HepG2 (cell line): ENCODE results near the gene DAPK1. TPM values are rescaled to one million over a fixed set of nuclear protein-coding genes. Genes with fewer than 3 reads are reported as not detected.

Source experiments
- ATAC-seq: fragments of 200-7000 bp; cut with Tn5 transposase; 3 replicates; pipeline ENCODE4 v1.9.1; 2020; ENCODE audit warnings: mild to moderate bottlenecking, moderate library complexity
- BruUV-seq: library from RNA; stranded (reverse); fragments of 400-500 nt; replicated peaks from 2 replicates; lab custom pipeline; 2021; lab: Mats Ljungman, UMichigan
- CTCF ChIA-PET: fragments of 300-600 bp; formaldehyde crosslinking; extraction: SDS; loops from one replicate; lab custom pipeline; 2021; ENCODE audit warnings: low total read pairs, inconsistent platforms, low intra/inter-chr PET ratio; lab: Yijun Ruan, JAX
- POLR2A ChIA-PET: fragments of 350-600 bp; sonication (Branson Sonifier 250); formaldehyde crosslinking; loops from one replicate; lab custom pipeline; 2020; ENCODE audit warnings: antibody characterized with exemption, inconsistent platforms; lab: Yijun Ruan, JAX
- DNase-seq: peaks from one replicate; pipeline ENCODE4 v3.0.0-alpha.2; 2015; ENCODE audit warnings: low spot score
- FAIRE-seq: peaks from 3 replicates; lab custom pipeline; 2011; peaks lifted over from hg19 to GRCh38; lab: Jason Lieb, UNC
- H2AFZ ChIP-seq: one replicate; pipeline ENCODE4 v1.6.1; 2011; ENCODE audit warnings: low read length, inconsistent platforms
- H3K27ac ChIP-seq: fragments of 300-600 bp; 3 replicates; pipeline ENCODE4 v1.8.0; 2011; ENCODE audit warnings: mixed run types, mild to moderate bottlenecking, mixed read lengths, low read length, inconsistent platforms; ENCODE audit not compliant: insufficient read depth; ENCODE audit errors: extremely low read length
- H3K27me3 ChIP-seq, 2 experiments: fragments of 200-600 bp in 1 of 2; 2 replicates in 1 of 2; 3 replicates in 1 of 2; pipeline versions ENCODE4 v1.6.0 to v1.8.0; 2011; ENCODE audit warnings: low read length in 2 of 2, mild to moderate bottlenecking in 2 of 2, moderate library complexity in 2 of 2, inconsistent platforms in 1 of 2; ENCODE audit not compliant: insufficient read depth in 2 of 2, control insufficient read depth in 1 of 2
- H3K36me3 ChIP-seq, 2 experiments: fragments of 200-600 bp in 1 of 2; replicated peaks in 1 of 2; 2 replicates in 1 of 2; 3 replicates in 1 of 2; pipeline versions ENCODE4 v1.5.1 to v1.8.0; 2011; ENCODE audit warnings: low read length in 2 of 2, inconsistent platforms in 1 of 2; ENCODE audit not compliant: insufficient read depth in 2 of 2, control insufficient read depth in 1 of 2
- H3K4me1 ChIP-seq: 2 replicates; pipeline ENCODE4 v1.5.1; 2012; ENCODE audit warnings: low read length, inconsistent platforms; ENCODE audit not compliant: insufficient read depth
- H3K4me2 ChIP-seq: 2 replicates; pipeline ENCODE4 v1.6.0; 2011; ENCODE audit warnings: low read depth, low read length, inconsistent platforms
- H3K4me3 ChIP-seq, 3 experiments: fragments of 200-600 bp in 1 of 3; sonication (generic), shearing (Covaris generic) in 1 of 3; replicated peaks in 1 of 3; 2 replicates each; pipeline ENCODE4 v1.5.1; 2011 to 2016; ENCODE audit warnings: low read length in 3 of 3, inconsistent platforms in 2 of 3, low read depth in 2 of 3, mild to moderate bottlenecking in 2 of 3, control low read depth in 1 of 3, mixed read lengths in 1 of 3; ENCODE audit not compliant: insufficient read depth in 1 of 3
- H3K79me2 ChIP-seq: one replicate; pipeline ENCODE4 v1.6.1; 2011; ENCODE audit warnings: low read length, inconsistent platforms; ENCODE audit not compliant: insufficient read depth
- H3K9ac ChIP-seq: 2 replicates; pipeline ENCODE4 v1.6.0; 2011; ENCODE audit warnings: mild to moderate bottlenecking, low read depth, low read length, inconsistent platforms; ENCODE audit not compliant: insufficient read depth
- H3K9me3 ChIP-seq: 2 replicates; pipeline ENCODE4 v1.5.1; 2012; ENCODE audit warnings: mild to moderate bottlenecking, low read length
- H4K20me1 ChIP-seq: 2 replicates; pipeline ENCODE4 v1.6.0; 2011; ENCODE audit warnings: inconsistent platforms, mild to moderate bottlenecking, low read length, moderate library complexity; ENCODE audit not compliant: insufficient read depth
- FLYWCH1 ChIP-seq: sonication (generic); formaldehyde crosslinking; IDR thresholded peaks from 2 replicates; pipeline ENCODE4 v1.8.1; 2023; ENCODE audit warnings: mild to moderate bottlenecking, missing genetic modification reagents
- MAFF ChIP-seq: IDR thresholded peaks from 2 replicates; pipeline ENCODE4 v1.6.1; 2011; ENCODE audit warnings: low read depth, low read length, improper control_type of control experiment
- MAFK ChIP-seq, 2 experiments: IDR thresholded peaks in 1 of 2; conservative IDR thresholded peaks in 1 of 2; 2 replicates each; pipeline ENCODE4 v1.6.1; 2011; ENCODE audit warnings: improper control_type of control experiment in 2 of 2, low read length in 2 of 2
- PRPF4 ChIP-seq: fragments of 200-400 bp; formaldehyde crosslinking; IDR thresholded peaks from 2 replicates; pipeline ENCODE4 v1.6.1; 2016; ENCODE audit warnings: low read length, low read depth; ENCODE audit not compliant: poor library complexity, severe bottlenecking
- RARA ChIP-seq: IDR thresholded peaks from 2 replicates; pipeline ENCODE4 v1.6.1; 2016; ENCODE audit warnings: missing genetic modification reagents, missing compliant biosample characterization
- SALL2 ChIP-seq: sonication (generic); formaldehyde crosslinking; IDR thresholded peaks from 2 replicates; pipeline ENCODE4 v1.8.1; 2023; ENCODE audit warnings: mild to moderate bottlenecking, missing genetic modification reagents, inconsistent platforms
- ZNF615 ChIP-seq: sonication (generic); formaldehyde crosslinking; IDR thresholded peaks from 2 replicates; pipeline ENCODE4 v1.5.0; 2020; ENCODE audit warnings: mild to moderate bottlenecking, missing genetic modification reagents, borderline replicate concordance
- ZNF749 ChIP-seq: sonication (generic); formaldehyde crosslinking; IDR thresholded peaks from 2 replicates; pipeline ENCODE4 v1.8.0; 2022; ENCODE audit warnings: mild to moderate bottlenecking, missing genetic modification reagents, moderate library complexity, borderline replicate concordance
- WGBS: methylation state at CpG from one replicate; pipeline ENCODE4 v1.1.6; 2017; ENCODE audit warnings: low lambda C conversion rate; 5-methylcytosine and 5-hydroxymethylcytosine counted together
- in situ Hi-C: cut with HindIII; loops from 2 replicates; pipeline ENCODE4 v1.10.0; 2017; ENCODE audit warnings: low pct_unique_long_range_greater_than_20kb; ENCODE audit not compliant: extremely low pct_ligation_motif_present
- intact Hi-C: fragments of 100-400 bp; cut with micrococcal nuclease; formaldehyde crosslinking; loops from one replicate; pipeline ENCODE4 v1.10.0; 2022; ENCODE audit not compliant: unreplicated experiment
- polyA plus RNA-seq, 8 experiments: library from polyadenylated mRNA; depleted of rRNA in 3 of 8; stranded (reverse) in 7 of 8; unstranded in 1 of 8; fragments of >200 nt; fragmentation: Illumina TruSeq in 4 of 8; extraction: Trizol in 4 of 8; gene quantifications; 2 replicates each; pipeline versions ENCODE4 v1.2.1 to v1.2.3, GENCODE V29; 2011 to 2016; ENCODE audit warnings: low read depth in 4 of 8, missing spikeins in 1 of 8, mixed read lengths in 1 of 8; ENCODE audit not compliant: insufficient read depth in 1 of 8
- total RNA-seq, 5 experiments: library from RNA; depleted of rRNA; stranded (reverse); fragments of >200 nt; fragmentation: Illumina TruSeq; extraction: Trizol; gene quantifications; 2 replicates each; pipeline ENCODE4 v1.2.3, GENCODE V29; 2016; ENCODE audit warnings: low read depth in 1 of 5
- TF ChIP-seq, protein P1 (sequence below): sonication (generic); formaldehyde crosslinking; IDR thresholded peaks from 2 replicates; pipeline ENCODE4 v1.8.0; 2022; ENCODE audit warnings: missing genetic modification reagents, mild to moderate bottlenecking, moderate library complexity, borderline replicate concordance
- TF ChIP-seq, protein P2 (sequence below): sonication (generic); formaldehyde crosslinking; IDR thresholded peaks from 2 replicates; pipeline ENCODE4 v1.8.0; 2022; ENCODE audit warnings: low read depth, missing genetic modification reagents
- TF ChIP-seq, protein P3 (sequence below): sonication (generic); formaldehyde crosslinking; conservative IDR thresholded peaks from 2 replicates; pipeline ENCODE4 v1.4.0; 2020; ENCODE audit warnings: missing genetic modification reagents

Gene DAPK1
- total and polyA plus RNA-seq, 2 of the 13 experiments (the other 11 are each of a cell fraction or from before 2014, with no cell fraction given), result 35.7 to 35.9 TPM

DNA sequence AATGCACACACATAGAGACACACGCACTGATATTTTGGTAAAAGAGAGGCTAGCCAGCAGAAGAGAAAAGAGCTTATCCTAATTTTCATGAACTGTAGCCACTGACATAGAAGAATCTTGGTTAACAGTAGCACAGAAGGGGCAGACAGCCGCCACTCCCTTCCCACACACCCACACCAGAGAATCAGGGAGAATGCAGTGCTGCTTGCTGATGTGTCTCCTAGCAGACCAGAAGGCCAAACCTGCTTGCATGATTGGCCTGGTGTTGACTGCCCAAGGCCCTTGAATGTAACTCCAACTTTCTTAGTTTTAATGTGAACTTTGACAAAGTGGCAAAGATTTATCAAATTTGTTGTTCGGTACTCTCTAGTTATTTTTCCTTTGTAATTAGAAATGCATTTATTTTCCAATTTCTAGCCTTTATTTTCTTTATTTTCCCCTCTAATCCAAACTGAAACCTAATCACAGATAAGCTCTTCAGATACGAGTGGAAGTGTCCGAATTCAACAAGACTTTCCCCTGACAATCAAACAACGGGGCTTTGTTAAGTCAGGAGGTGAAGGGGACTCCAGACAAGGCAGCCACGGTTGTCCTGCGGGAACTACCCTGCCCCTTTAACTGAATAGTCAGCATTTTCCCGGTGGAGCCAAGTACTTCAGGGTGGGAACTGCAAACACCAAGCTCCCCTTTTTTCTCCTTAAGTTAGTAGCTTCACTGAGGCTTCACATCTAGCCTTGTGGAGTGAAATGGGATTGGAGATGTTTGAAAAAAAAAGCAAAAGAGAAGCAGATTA, 146.3 kb downstream of the DAPK1 start:
- BruUV-seq, result no TSS peak
- in situ Hi-C loops (no loop called here), intact Hi-C loops (no loop called here)
- no peaks in the 10 kb centered on the region for H3K79me2 ChIP-seq
- H3K4me2 ChIP-seq, result no peak overlapping the region
- FAIRE-seq (no peak), DNase-seq (no peak), ATAC-seq (no peak)
- no peak overlapping the region for H3K4me3 ChIP-seq
- H3K27me3 ChIP-seq, result no peaks in the 10 kb centered on the region
- TF ChIP-seq MAFK (conservative IDR thresholded peaks at IDR 0.05 in 1 of 2, IDR thresholded peaks at IDR 0.05 in 1 of 2; ENCODE audit: low read length in 2 of 2), result peak; percentile 64 to 68
- TF ChIP-seq PRPF4, result no peak
- peak; percentile 53 for TF ChIP-seq MAFF
- WGBS, result 94% methylated on average over 9 of the region's 9 CpGs
- no peaks in the 10 kb centered on the region for H3K9me3 ChIP-seq
- no peaks in the 10 kb centered on the region for H4K20me1 ChIP-seq
- ChIA-PET POLR2A (no interaction called here), CTCF (no interaction called here)
- H3K4me1 ChIP-seq, result no peaks in the 10 kb centered on the region
- H3K36me3 ChIP-seq, result peaks cover 23 to 71% of the 10 kb centered on the region in 2 experiments
- no peak overlapping the region for H3K9ac ChIP-seq
- H2AFZ ChIP-seq, result no peak overlapping the region
- no peak overlapping the region for H3K27ac ChIP-seq

DNA sequence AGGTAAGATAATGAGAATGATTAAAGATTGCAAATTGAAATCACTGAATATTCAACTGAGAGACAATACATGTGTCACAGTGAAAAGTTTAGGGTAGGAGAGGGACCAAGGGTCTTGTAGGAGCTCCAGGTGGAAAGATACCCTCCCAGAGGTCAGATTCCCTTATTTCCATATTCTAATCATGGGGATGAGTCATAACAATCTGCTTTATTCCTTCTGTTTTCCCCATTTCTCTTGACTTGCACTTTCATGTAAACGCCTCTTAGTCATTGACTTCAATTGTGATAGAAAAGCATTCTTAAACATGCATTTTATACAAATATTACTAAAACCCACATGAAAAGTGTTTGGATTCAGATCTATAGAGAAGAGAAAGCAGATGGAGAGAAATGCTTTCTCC, 147.0 kb downstream of the DAPK1 start:
- in situ Hi-C loops, result no loop called here
- intact Hi-C loops, result no loop called here
- Histone ChIP-seq H3K4me2 (no peak overlapping the region), H3K36me3 (peaks cover 24 to 66% of the 10 kb centered on the region in 2 experiments), H3K27me3 (no peaks in the 10 kb centered on the region), H3K27ac (no peak overlapping the region), H3K9ac (no peak overlapping the region), H3K4me3 (no peak overlapping the region), H3K9me3 (no peaks in the 10 kb centered on the region), H3K4me1 (no peaks in the 10 kb centered on the region), H3K79me2 (no peaks in the 10 kb centered on the region), H4K20me1 (no peaks in the 10 kb centered on the region), H2AFZ (no peak overlapping the region)
- POLR2A ChIA-PET, result no interaction called here
- BruUV-seq, result no TSS peak
- FAIRE-seq (no peak), ATAC-seq (no peak), DNase-seq (no peak)
- CTCF ChIA-PET, result no interaction called here
- no peak for TF ChIP-seq RARA (CRISPR knock-in tag)
- TF ChIP-seq ZNF615 (CRISPR knock-in tag), result no peak
- TF ChIP-seq ZNF749, result no peak
- TF ChIP-seq, protein P1, sequence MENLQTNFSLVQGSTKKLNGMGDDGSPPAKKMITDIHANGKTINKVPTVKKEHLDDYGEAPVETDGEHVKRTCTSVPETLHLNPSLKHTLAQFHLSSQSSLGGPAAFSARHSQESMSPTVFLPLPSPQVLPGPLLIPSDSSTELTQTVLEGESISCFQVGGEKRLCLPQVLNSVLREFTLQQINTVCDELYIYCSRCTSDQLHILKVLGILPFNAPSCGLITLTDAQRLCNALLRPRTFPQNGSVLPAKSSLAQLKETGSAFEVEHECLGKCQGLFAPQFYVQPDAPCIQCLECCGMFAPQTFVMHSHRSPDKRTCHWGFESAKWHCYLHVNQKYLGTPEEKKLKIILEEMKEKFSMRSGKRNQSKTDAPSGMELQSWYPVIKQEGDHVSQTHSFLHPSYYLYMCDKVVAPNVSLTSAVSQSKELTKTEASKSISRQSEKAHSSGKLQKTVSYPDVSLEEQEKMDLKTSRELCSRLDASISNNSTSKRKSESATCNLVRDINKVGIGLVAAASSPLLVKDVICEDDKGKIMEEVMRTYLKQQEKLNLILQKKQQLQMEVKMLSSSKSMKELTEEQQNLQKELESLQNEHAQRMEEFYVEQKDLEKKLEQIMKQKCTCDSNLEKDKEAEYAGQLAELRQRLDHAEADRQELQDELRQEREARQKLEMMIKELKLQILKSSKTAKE, result no peak
- TF ChIP-seq, protein P2, sequence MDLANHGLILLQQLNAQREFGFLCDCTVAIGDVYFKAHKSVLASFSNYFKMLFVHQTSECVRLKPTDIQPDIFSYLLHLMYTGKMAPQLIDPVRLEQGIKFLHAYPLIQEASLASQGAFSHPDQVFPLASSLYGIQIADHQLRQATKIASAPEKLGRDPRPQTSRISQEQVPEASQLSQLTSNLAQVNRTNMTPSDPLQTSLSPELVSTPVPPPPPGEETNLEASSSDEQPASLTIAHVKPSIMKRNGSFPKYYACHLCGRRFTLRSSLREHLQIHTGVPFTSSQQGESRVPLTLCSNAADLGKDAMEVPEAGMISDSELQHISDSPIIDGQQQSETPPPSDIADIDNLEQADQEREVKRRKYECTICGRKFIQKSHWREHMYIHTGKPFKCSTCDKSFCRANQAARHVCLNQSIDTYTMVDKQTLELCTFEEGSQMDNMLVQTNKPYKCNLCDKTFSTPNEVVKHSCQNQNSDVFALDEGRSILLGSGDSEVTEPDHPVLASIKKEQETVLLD (CRISPR knock-in tag), result no peak
- no peak for TF ChIP-seq SALL2
- TF ChIP-seq FLYWCH1 (CRISPR knock-in tag), result no peak
- TF ChIP-seq, protein P3, sequence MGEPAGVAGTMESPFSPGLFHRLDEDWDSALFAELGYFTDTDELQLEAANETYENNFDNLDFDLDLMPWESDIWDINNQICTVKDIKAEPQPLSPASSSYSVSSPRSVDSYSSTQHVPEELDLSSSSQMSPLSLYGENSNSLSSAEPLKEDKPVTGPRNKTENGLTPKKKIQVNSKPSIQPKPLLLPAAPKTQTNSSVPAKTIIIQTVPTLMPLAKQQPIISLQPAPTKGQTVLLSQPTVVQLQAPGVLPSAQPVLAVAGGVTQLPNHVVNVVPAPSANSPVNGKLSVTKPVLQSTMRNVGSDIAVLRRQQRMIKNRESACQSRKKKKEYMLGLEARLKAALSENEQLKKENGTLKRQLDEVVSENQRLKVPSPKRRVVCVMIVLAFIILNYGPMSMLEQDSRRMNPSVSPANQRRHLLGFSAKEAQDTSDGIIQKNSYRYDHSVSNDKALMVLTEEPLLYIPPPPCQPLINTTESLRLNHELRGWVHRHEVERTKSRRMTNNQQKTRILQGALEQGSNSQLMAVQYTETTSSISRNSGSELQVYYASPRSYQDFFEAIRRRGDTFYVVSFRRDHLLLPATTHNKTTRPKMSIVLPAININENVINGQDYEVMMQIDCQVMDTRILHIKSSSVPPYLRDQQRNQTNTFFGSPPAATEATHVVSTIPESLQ (CRISPR knock-in tag), result no peak
- 92% methylated on average over 1 of the region's 1 CpG for WGBS
